Nephron progenitor cell (in vitro differentiated cells): ENCODE data around the gene ADAM10.

ENCODE experiments used
- DNase-seq: peaks from one replicate; pipeline ENCODE4 v3.0.0; 2021
- H3K27ac Mint-ChIP-seq: 2 replicates; pipeline ENCODE4 v1.8.0; 2021; ENCODE audit warnings: mild to moderate bottlenecking, moderate library complexity, mixed read lengths
- H3K27me3 Mint-ChIP-seq: 2 replicates; pipeline ENCODE4 v1.8.0; 2021; ENCODE audit warnings: mild to moderate bottlenecking, low read depth, mixed read lengths; ENCODE audit not compliant: poor library complexity
- H3K36me3 Mint-ChIP-seq: 2 replicates; pipeline ENCODE4 v1.8.0; 2021; ENCODE audit warnings: low read depth, mixed read lengths
- H3K4me1 Mint-ChIP-seq: 2 replicates; pipeline ENCODE4 v1.8.0; 2021; ENCODE audit warnings: mixed read lengths
- H3K4me3 Mint-ChIP-seq: 2 replicates; pipeline ENCODE4 v1.8.0; 2021; ENCODE audit warnings: mild to moderate bottlenecking, moderate library complexity, mixed read lengths
- H3K9me3 Mint-ChIP-seq: 2 replicates; pipeline ENCODE4 v1.8.0; 2021; ENCODE audit warnings: mild to moderate bottlenecking, moderate library complexity, mixed read lengths
- CTCF ChIP-seq: fragments of 200-600 bp; sonication (generic); IDR thresholded peaks from 2 replicates; pipeline ENCODE4 v1.5.0; 2021; ENCODE audit warnings: antibody characterized with exemption

The ADAM10 gene

GRCh38 chr15:58749532-58750337 lies at the start of gene ADAM10:
TSS of gene ADAM10 (minus strand) at chr15:58749707. CDS start at chr15:58749534, 173 bp downstream.
- no peaks in the 10 kb centered on the region for H3K9me3 Mint-ChIP-seq
- H3K27ac Mint-ChIP-seq = peak within 1 kb of the TSS; percentile 100
- H3K4me3 Mint-ChIP-seq = peak within 1 kb of the TSS; percentile 99
- H3K27me3 Mint-ChIP-seq = no peaks in the 10 kb centered on the region
- peak; percentile 99 for DNase-seq
- peaks cover 39% of the 10 kb centered on the region for H3K4me1 Mint-ChIP-seq
- peaks cover 5% of the 10 kb centered on the region for H3K36me3 Mint-ChIP-seq
- TF ChIP-seq CTCF = no peak

GRCh38 chr15:58797505-58797904 lies 48.0 kb upstream of the ADAM10 start:
- no peak for DNase-seq
- peaks cover 18% of the 10 kb centered on the region for H3K4me1 Mint-ChIP-seq
- TF ChIP-seq CTCF = no peak
- H3K9me3 Mint-ChIP-seq = peaks cover 4% of the 10 kb centered on the region
- H3K27me3 Mint-ChIP-seq = peaks cover 4% of the 10 kb centered on the region
- H3K36me3 Mint-ChIP-seq = peaks cover 45% of the 10 kb centered on the region
- H3K4me3 Mint-ChIP-seq = no peak overlapping the region
- peak overlapping the region; percentile 21 for H3K27ac Mint-ChIP-seq

- Mint-ChIP-seq H3K27me3 (peaks cover 4% of the 10 kb centered on the region), H3K27ac (no peak overlapping the region), H3K36me3 (peaks cover 50% of the 10 kb centered on the region), H3K9me3 (peaks cover 4% of the 10 kb centered on the region), H3K4me1 (peaks cover 18% of the 10 kb centered on the region), H3K4me3 (no peak overlapping the region)
- no peak for TF ChIP-seq CTCF
- DNase-seq = no peak
These were observed 46.3 kb upstream of the ADAM10 start for GRCh38 chr15:58795825-58796224.

GRCh38 chr15:58793862-58794261 lies 44.4 kb upstream of the ADAM10 start:
- Mint-ChIP-seq H3K4me3 (no peak overlapping the region), H3K27ac (no peak overlapping the region)

GRCh38 chr15:58788056-58788710 lies 38.7 kb upstream of the ADAM10 start:
- Mint-ChIP-seq H3K4me3 (no peak overlapping the region), H3K9me3 (no peaks in the 10 kb centered on the region), H3K4me1 (no peaks in the 10 kb centered on the region), H3K36me3 (peaks cover 55% of the 10 kb centered on the region), H3K27me3 (peaks cover 4% of the 10 kb centered on the region), H3K27ac (no peak overlapping the region)
- no peak for DNase-seq
- TF ChIP-seq CTCF = no peak

More at GRCh38 chr15:58793862-58794261, 44.4 kb upstream of the ADAM10 start:
- peaks cover 5% of the 10 kb centered on the region for H3K4me1 Mint-ChIP-seq
- DNase-seq = no peak
- H3K9me3 Mint-ChIP-seq = peaks cover 2% of the 10 kb centered on the region
- no peak for TF ChIP-seq CTCF
- H3K27me3 Mint-ChIP-seq = peaks cover 4% of the 10 kb centered on the region
- peaks cover 48% of the 10 kb centered on the region for H3K36me3 Mint-ChIP-seq
